CD14-positive monocyte (primary cell): ENCODE measurements around the gene GTF3C1. TPM values are rescaled to one million over a fixed set of nuclear protein-coding genes. Genes with fewer than 3 reads are reported as not detected.

Experiments
- DNase-seq, 3 donors: peaks; one replicate each; pipeline ENCODE4 v3.0.0-alpha.2; 2011 to 2022
- H2AFZ ChIP-seq: 2 replicates; pipeline ENCODE4 v1.6.0; 2012; ENCODE audit warnings: mild to moderate bottlenecking, low read depth, low read length, inconsistent platforms; ENCODE audit not compliant: insufficient read depth, poor library complexity, severe bottlenecking
- H3K27ac ChIP-seq, 2 donors: 1 replicate in 1 of 2; 2 replicates in 1 of 2; pipeline ENCODE4 v1.5.1; 2012 to 2013; ENCODE audit warnings: low read length in 2 of 2, control low read depth in 1 of 2, inconsistent platforms in 1 of 2, low read depth in 1 of 2, mild to moderate bottlenecking in 1 of 2
- H3K27me3 ChIP-seq, 2 donors: one replicate each; pipeline versions ENCODE4 v1.6.0 to v1.6.1; 2011 to 2013; ENCODE audit warnings: low read length in 2 of 2; ENCODE audit not compliant: control insufficient read depth in 2 of 2, insufficient read depth in 2 of 2
- H3K36me3 ChIP-seq, 2 donors: replicated peaks in 1 of 2; 1 replicate in 1 of 2; 2 replicates in 1 of 2; pipeline versions ENCODE4 v1.5.1 to v1.6.1; 2012 to 2013; ENCODE audit warnings: low read length in 2 of 2, control low read depth in 1 of 2, inconsistent platforms in 1 of 2, mild to moderate bottlenecking in 1 of 2; ENCODE audit not compliant: insufficient read depth in 2 of 2, control insufficient read depth in 1 of 2
- H3K4me1 ChIP-seq, 2 donors: 1 replicate in 1 of 2; 2 replicates in 1 of 2; pipeline versions ENCODE4 v1.5.1 to v1.6.1; 2012 to 2013; ENCODE audit warnings: low read length in 2 of 2, control low read depth in 1 of 2, inconsistent platforms in 1 of 2, mild to moderate bottlenecking in 1 of 2, moderate library complexity in 1 of 2; ENCODE audit not compliant: insufficient read depth in 2 of 2, control insufficient read depth in 1 of 2
- H3K4me2 ChIP-seq: replicated peaks from 2 replicates; pipeline ENCODE3; 2012; ENCODE audit warnings: low read length, moderate library complexity, mild to moderate bottlenecking; ENCODE audit not compliant: poor library complexity, severe bottlenecking; ENCODE audit errors: extremely low read depth
- H3K4me3 ChIP-seq, 3 experiments: fragments of 200-600 bp in 1 of 3; sonication (generic) in 1 of 3; replicated peaks in 1 of 3; 1 replicate in 2 of 3; 2 replicates in 1 of 3; pipeline ENCODE4 v1.5.1; 2011 to 2013; ENCODE audit warnings: low read length in 3 of 3, mild to moderate bottlenecking in 3 of 3, control low read depth in 2 of 3, low read depth in 2 of 3, inconsistent platforms in 1 of 3, moderate library complexity in 1 of 3
- H3K79me2 ChIP-seq: 2 replicates; pipeline ENCODE4 v1.6.0; 2012; ENCODE audit warnings: mild to moderate bottlenecking, control low read depth, inconsistent platforms, low read length, moderate library complexity; ENCODE audit not compliant: insufficient read depth
- H3K9ac ChIP-seq: 2 replicates; pipeline ENCODE4 v1.6.0; 2017; ENCODE audit warnings: low read length, mild to moderate bottlenecking; ENCODE audit not compliant: insufficient read depth, poor library complexity, severe bottlenecking
- H3K9me3 ChIP-seq, 2 donors: replicated peaks in 1 of 2; 1 replicate in 1 of 2; 2 replicates in 1 of 2; pipeline versions ENCODE4 v1.5.1 to v1.6.1; 2012 to 2013; ENCODE audit warnings: low read length in 2 of 2, control low read depth in 1 of 2; ENCODE audit not compliant: control insufficient read depth in 1 of 2, insufficient read depth in 1 of 2
- H4K20me1 ChIP-seq: 2 replicates; pipeline ENCODE4 v1.6.0; 2012; ENCODE audit warnings: mild to moderate bottlenecking, low read length, control low read depth, moderate library complexity; ENCODE audit not compliant: insufficient read depth
- H3K27ac Mint-ChIP-seq, 7 donors: one replicate each; pipeline ENCODE4 v1.8.0; 2020; ENCODE audit warnings: mild to moderate bottlenecking in 7 of 7, mixed read lengths in 7 of 7, moderate library complexity in 6 of 7, inconsistent platforms in 2 of 7
- H3K27me3 Mint-ChIP-seq, 3 donors: one replicate each; pipeline ENCODE4 v1.8.0; 2021 to 2022; ENCODE audit warnings: low read depth in 3 of 3, mild to moderate bottlenecking in 3 of 3, mixed read lengths in 3 of 3, moderate library complexity in 3 of 3, inconsistent platforms in 1 of 3
- H3K36me3 Mint-ChIP-seq, 2 donors: one replicate each; pipeline ENCODE4 v1.8.0; 2020; ENCODE audit warnings: mixed read lengths in 2 of 2, inconsistent platforms in 1 of 2, mild to moderate bottlenecking in 1 of 2
- H3K4me1 Mint-ChIP-seq: one replicate; pipeline ENCODE4 v1.8.0; 2020; ENCODE audit warnings: mild to moderate bottlenecking, mixed read lengths
- H3K4me3 Mint-ChIP-seq, 2 donors: one replicate each; pipeline ENCODE4 v1.8.0; 2020; ENCODE audit warnings: mild to moderate bottlenecking in 2 of 2, mixed read lengths in 2 of 2, moderate library complexity in 1 of 2
- H3K9me3 Mint-ChIP-seq, 7 donors: one replicate each; pipeline ENCODE4 v1.8.0; 2020 to 2022; ENCODE audit warnings: mixed read lengths in 7 of 7, mild to moderate bottlenecking in 6 of 7, moderate library complexity in 6 of 7, inconsistent platforms in 2 of 7
- WGBS: methylation state at CpG from one replicate; pipeline ENCODE4 v1.1.5; 2013; ENCODE audit warnings: missing lambda C conversion rate; ENCODE audit not compliant: insufficient coverage; 5-methylcytosine and 5-hydroxymethylcytosine counted together
- intact Hi-C, 2 donors: fragments of 100-400 bp; cut with micrococcal nuclease; formaldehyde crosslinking; loops; one replicate each; pipeline versions ENCODE4 v1.15.0 to v1.15.1; 2023
- polyA plus RNA-seq, 3 donors: library from polyadenylated mRNA; depleted of rRNA in 1 of 3; unstranded in 2 of 3; stranded (reverse) in 1 of 3; fragments of 300-500 nt in 2 of 3; fragments of >200 nt in 1 of 3; fragmentation: Illumina TruSeq in 2 of 3; gene quantifications; 1 replicate in 2 of 3; 2 replicates in 1 of 3; pipeline ENCODE4 v1.2.3, GENCODE V29; 2012 to 2021
- TF ChIP-seq, protein P1 (sequence below): fragments of 200-600 bp; IDR thresholded peaks from one replicate; pipeline ENCODE4 v1.8.0; 2022; ENCODE audit warnings: antibody characterized with exemption, mild to moderate bottlenecking

Gene GTF3C1
- polyA plus RNA-seq, 3 donors = 7.0 to 22.0 (median 12.8) TPM

DNA sequence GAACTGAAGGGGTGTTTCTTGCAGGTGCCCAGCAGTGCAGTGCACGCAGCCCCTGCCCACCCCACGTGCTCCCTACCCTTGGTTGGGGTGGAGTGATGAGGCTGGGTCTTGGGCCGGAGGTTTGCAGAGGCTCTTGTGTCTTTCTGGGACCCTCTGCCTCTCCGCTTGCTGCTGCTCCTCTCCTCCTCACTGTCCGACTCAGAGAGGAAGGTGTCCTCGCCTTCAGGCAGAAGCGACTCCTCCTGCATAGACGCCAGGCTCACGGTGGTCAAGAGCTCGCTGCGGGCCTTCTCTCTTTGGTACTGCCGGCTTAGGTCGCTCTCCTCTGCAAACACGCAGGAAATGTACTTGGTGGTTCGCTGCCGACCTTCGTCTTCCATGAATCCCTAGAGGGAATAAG, 42.9 kb downstream of the GTF3C1 start:
- no peaks in the 10 kb centered on the region for H3K9me3 ChIP-seq
- Mint-ChIP-seq H3K9me3 (no peaks in the 10 kb centered on the region), H3K27ac (no peak overlapping the region), H3K4me3 (no peak overlapping the region), H3K27me3 (peaks cover 0 to 3% (median 1%) of the 10 kb centered on the region in 3 donors), H3K4me1 (no peaks in the 10 kb centered on the region), H3K36me3 (peaks cover 95 to 99% of the 10 kb centered on the region in 2 donors)
- no peak for DNase-seq
- H2AFZ ChIP-seq = no peak overlapping the region
- no peaks in the 10 kb centered on the region for H3K79me2 ChIP-seq
- no peak overlapping the region for H3K27ac ChIP-seq
- intact Hi-C loops = no loop called here
- TF ChIP-seq, protein P1, sequence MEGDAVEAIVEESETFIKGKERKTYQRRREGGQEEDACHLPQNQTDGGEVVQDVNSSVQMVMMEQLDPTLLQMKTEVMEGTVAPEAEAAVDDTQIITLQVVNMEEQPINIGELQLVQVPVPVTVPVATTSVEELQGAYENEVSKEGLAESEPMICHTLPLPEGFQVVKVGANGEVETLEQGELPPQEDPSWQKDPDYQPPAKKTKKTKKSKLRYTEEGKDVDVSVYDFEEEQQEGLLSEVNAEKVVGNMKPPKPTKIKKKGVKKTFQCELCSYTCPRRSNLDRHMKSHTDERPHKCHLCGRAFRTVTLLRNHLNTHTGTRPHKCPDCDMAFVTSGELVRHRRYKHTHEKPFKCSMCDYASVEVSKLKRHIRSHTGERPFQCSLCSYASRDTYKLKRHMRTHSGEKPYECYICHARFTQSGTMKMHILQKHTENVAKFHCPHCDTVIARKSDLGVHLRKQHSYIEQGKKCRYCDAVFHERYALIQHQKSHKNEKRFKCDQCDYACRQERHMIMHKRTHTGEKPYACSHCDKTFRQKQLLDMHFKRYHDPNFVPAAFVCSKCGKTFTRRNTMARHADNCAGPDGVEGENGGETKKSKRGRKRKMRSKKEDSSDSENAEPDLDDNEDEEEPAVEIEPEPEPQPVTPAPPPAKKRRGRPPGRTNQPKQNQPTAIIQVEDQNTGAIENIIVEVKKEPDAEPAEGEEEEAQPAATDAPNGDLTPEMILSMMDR = no peak
- H3K4me3 ChIP-seq = no peak overlapping the region
- H3K4me2 ChIP-seq = no peak overlapping the region
- H3K27me3 ChIP-seq = no peaks in the 10 kb centered on the region
- 98% methylated on average over 12 of the region's 17 CpGs for WGBS
- no peaks in the 10 kb centered on the region for H3K4me1 ChIP-seq
- peaks cover 94 to 100% of the 10 kb centered on the region in 2 donors for H3K36me3 ChIP-seq
- no peak overlapping the region for H3K9ac ChIP-seq
- no peaks in the 10 kb centered on the region for H4K20me1 ChIP-seq

DNA sequence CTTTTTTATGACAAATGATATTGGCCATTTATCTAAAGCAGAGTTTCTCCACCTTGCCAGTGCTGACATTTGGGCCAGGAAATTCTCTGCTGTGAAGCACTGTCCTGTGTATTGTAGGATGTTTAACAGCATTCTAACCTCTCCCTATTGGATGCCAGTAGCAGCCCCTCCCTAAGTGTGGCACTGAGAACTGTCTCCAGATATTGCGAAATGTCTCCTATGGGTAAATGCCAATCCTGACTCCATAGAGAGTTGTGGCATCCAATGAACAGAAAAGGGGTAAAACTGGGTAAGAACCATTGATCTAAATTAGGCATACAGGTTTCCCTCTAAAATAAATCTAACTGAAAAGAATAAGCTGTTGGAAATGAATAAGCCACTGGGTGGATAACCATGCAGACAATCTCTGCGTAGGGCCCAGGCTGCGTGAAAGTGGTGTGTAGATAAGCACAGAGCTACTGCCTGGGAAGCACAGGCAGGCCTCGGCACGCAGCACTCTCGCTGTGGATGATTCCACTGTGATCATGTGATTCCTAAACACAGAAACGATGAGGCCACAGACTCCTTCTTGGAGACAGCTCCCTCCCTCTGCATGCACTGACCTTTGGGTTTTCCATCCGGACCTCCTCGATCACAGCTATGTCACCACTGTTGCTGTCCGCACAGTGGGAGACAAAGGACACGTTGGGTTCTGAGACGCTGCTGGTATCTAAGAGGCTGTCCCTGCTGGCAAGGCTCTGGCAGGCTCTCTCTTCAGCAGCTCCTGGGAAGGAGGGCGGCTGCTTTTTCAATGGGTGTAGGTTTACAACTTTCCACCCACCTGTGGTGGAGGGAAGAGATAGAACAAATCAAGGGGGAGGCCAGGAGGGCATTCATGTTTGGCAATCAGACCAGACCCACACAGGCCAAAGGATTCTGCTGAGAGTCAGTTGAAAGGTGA, 44.1 kb downstream of the GTF3C1 start:
- H3K4me1 Mint-ChIP-seq = no peaks in the 10 kb centered on the region
- Histone ChIP-seq H3K27ac (no peak overlapping the region), H3K4me2 (no peak overlapping the region), H3K9ac (no peak overlapping the region), H3K27me3 (no peaks in the 10 kb centered on the region), H3K4me1 (no peaks in the 10 kb centered on the region), H3K9me3 (no peaks in the 10 kb centered on the region), H3K79me2 (no peaks in the 10 kb centered on the region), H4K20me1 (no peaks in the 10 kb centered on the region), H3K36me3 (peaks cover 93 to 100% of the 10 kb centered on the region in 2 donors), H2AFZ (no peak overlapping the region), H3K4me3 (no peak overlapping the region)
- peak overlapping the region in 2 of 7 donors; percentile 36 to 77 for H3K27ac Mint-ChIP-seq
- no peak overlapping the region for H3K4me3 Mint-ChIP-seq
- peaks cover 95 to 99% of the 10 kb centered on the region in 2 donors for H3K36me3 Mint-ChIP-seq
- H3K9me3 Mint-ChIP-seq = no peaks in the 10 kb centered on the region
- no peak for DNase-seq
- TF ChIP-seq, protein P1 = no peak
- intact Hi-C loops = no loop called here
- peaks cover 0 to 3% (median 1%) of the 10 kb centered on the region in 3 donors for H3K27me3 Mint-ChIP-seq
- WGBS = 96% methylated on average over 9 of the region's 13 CpGs
